IPS DF 6.9 (cell line): ENCODE data around the gene TRPM3.

Experiments used
- DNase-seq: peaks from one replicate; pipeline ENCODE4 v3.0.0-alpha.2; 2013; ENCODE audit warnings: low read depth, low spot score
- H3K27ac ChIP-seq: one replicate; pipeline ENCODE4 v1.5.1; 2013; ENCODE audit warnings: low read length, control low read depth
- H3K27me3 ChIP-seq: 2 replicates; pipeline ENCODE4 v1.6.1; 2013; ENCODE audit warnings: mild to moderate bottlenecking, low read length; ENCODE audit not compliant: control insufficient read depth, insufficient read depth
- H3K36me3 ChIP-seq: 2 replicates; pipeline ENCODE4 v1.6.1; 2013; ENCODE audit warnings: low read length; ENCODE audit not compliant: control insufficient read depth, insufficient read depth
- H3K4me1 ChIP-seq: 2 replicates; pipeline ENCODE4 v1.6.1; 2013; ENCODE audit warnings: low read length; ENCODE audit not compliant: control insufficient read depth, insufficient read depth
- H3K4me3 ChIP-seq: 2 replicates; pipeline ENCODE4 v1.5.1; 2013; ENCODE audit warnings: mild to moderate bottlenecking, low read length
- H3K9me3 ChIP-seq: 2 replicates; pipeline ENCODE4 v1.6.1; 2013; ENCODE audit warnings: low read length, inconsistent platforms; ENCODE audit not compliant: control insufficient read depth, insufficient read depth
- WGBS: extraction: QIAGEN DNeasy Blood & Tissue Kit; methylation state at CpG from one replicate; pipeline ENCODE4 v1.1.7; 2013; ENCODE audit warnings: mixed read lengths, missing lambda C conversion rate; ENCODE audit not compliant: insufficient read length, insufficient coverage; 5-methylcytosine and 5-hydroxymethylcytosine counted together

TRPM3 gene

DNA sequence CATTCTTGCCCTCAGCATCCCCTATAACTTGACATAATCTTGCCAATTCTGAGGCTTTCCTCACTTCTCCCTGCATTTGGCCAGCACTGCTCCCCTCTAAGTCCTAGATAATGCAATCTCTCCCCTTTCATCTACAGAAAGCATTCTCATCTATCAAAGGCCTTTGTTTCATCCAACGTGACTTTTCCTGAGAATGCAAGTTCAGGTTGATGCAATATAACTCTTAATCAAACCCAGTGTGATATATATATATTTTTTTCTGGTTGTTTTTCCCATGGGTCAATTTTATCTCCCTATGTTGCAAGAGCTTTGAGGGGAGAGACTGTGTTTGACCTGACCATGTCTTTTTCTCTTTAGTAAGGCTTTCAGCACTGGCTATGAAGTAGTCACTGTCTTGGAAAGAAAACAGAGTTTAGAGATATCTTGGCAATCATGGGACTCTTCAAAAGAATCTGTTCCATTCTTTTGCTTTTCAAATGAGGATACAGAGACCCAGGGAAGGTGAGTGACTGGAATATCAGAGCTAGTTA lies 268.6 kb downstream of the TRPM3 start:
- no peak overlapping the region for H3K4me3 ChIP-seq
- no CpG with 5 or more reads among the region's 1 CpG for WGBS
- H3K27me3 ChIP-seq = no peaks in the 10 kb centered on the region
- H3K27ac ChIP-seq = no peak overlapping the region
- H3K9me3 ChIP-seq = no peaks in the 10 kb centered on the region
- no peaks in the 10 kb centered on the region for H3K36me3 ChIP-seq
- no peak for DNase-seq
- no peaks in the 10 kb centered on the region for H3K4me1 ChIP-seq

DNA sequence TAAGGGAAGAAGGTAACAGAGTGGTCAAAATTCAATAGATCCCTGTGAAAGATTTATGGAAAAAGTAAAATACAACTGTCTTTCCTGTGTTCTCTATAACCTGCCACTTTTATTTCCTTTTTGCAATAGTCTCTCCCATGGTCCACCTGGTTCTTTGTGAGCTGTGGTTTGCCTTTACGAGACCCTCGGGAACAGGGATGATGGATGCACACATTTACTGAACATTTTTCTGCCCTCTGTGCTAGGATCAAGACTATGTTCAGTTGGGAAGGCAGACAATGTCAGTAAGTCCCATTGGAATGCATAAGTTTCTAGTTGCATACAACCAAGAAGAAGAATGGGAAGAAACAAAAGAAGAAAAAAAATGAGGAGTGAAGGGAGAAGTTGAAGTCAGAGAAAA lies 281.2 kb downstream of the TRPM3 start:
- no CpG with 5 or more reads among the region's 2 CpGs for WGBS
- Histone ChIP-seq H3K27me3 (no peaks in the 10 kb centered on the region), H3K27ac (no peak overlapping the region), H3K9me3 (no peaks in the 10 kb centered on the region), H3K4me1 (no peaks in the 10 kb centered on the region), H3K4me3 (no peak overlapping the region), H3K36me3 (no peaks in the 10 kb centered on the region)
- no peak for DNase-seq

DNA sequence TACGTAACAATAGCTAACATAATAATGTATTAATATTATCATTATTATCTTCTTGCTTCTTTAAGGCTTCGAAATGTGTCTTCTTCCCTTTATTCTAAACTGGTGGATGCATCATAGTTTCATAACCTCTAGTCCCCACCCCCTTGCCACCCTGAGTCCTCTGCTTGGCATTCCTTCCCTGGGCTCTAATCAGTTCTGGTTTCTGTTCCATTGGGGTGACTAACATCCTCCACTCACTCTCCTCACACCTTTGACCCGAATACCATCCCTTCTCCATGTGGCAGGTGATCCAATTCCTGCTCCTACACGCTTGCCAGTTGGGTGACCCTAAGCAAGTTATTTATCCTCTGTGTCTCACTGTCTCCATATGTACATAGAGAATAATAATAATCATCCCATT lies 286.1 kb downstream of the TRPM3 start:
- Histone ChIP-seq H3K36me3 (no peaks in the 10 kb centered on the region), H3K27me3 (no peaks in the 10 kb centered on the region), H3K4me3 (no peak overlapping the region), H3K9me3 (no peaks in the 10 kb centered on the region), H3K27ac (no peak overlapping the region), H3K4me1 (no peaks in the 10 kb centered on the region)
- WGBS = no CpG with 5 or more reads among the region's 4 CpGs
- DNase-seq = no peak

DNA sequence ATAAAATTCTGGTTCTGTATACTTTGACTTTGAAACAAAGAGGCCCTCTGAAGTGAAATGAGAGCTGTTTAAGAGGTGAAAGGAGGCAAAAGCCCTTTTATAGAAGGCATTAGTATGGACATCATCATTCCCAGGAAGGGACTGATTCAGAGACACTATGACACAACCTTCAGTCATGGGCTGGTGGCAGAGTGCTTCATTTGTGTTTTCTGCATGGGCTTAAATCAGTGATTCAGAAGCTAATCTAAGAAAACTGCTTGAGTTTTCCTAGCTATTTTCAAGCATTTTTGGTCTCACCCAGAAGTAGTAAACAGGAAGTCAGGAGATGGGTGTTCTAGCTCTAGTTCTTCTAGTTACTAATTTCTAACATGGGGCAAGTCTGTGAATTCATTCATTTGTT lies 288.9 kb downstream of the TRPM3 start:
- H3K36me3 ChIP-seq = no peaks in the 10 kb centered on the region
- no peak overlapping the region for H3K27ac ChIP-seq
- H3K9me3 ChIP-seq = no peaks in the 10 kb centered on the region
- H3K4me1 ChIP-seq = no peaks in the 10 kb centered on the region
- DNase-seq = no peak
- H3K27me3 ChIP-seq = no peaks in the 10 kb centered on the region
- H3K4me3 ChIP-seq = no peak overlapping the region

DNA sequence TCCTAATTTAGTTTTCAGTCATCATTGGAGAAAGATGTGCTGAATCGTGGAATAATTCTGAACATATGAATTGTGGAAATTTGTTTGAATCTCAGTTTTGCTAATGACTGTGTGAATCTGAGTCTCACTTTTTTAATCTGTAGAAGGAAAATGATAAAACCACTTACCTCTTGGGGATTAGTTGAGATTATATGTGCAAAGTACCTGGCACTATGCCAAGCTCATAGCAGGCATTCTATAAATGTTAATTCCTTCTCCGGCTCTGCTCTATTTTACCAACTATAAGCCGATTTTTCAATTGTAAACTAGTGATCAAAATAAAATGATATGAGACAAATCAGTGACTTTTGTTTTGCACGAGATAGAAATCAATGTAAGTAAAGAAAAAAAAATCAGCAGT lies 290.8 kb downstream of the TRPM3 start:
- H3K36me3 ChIP-seq = no peaks in the 10 kb centered on the region
- no peak overlapping the region for H3K27ac ChIP-seq
- H3K9me3 ChIP-seq = no peaks in the 10 kb centered on the region
- no peak for DNase-seq
- no peak overlapping the region for H3K4me3 ChIP-seq
- H3K4me1 ChIP-seq = no peaks in the 10 kb centered on the region
- no CpG with 5 or more reads among the region's 4 CpGs for WGBS
- H3K27me3 ChIP-seq = no peaks in the 10 kb centered on the region

DNA sequence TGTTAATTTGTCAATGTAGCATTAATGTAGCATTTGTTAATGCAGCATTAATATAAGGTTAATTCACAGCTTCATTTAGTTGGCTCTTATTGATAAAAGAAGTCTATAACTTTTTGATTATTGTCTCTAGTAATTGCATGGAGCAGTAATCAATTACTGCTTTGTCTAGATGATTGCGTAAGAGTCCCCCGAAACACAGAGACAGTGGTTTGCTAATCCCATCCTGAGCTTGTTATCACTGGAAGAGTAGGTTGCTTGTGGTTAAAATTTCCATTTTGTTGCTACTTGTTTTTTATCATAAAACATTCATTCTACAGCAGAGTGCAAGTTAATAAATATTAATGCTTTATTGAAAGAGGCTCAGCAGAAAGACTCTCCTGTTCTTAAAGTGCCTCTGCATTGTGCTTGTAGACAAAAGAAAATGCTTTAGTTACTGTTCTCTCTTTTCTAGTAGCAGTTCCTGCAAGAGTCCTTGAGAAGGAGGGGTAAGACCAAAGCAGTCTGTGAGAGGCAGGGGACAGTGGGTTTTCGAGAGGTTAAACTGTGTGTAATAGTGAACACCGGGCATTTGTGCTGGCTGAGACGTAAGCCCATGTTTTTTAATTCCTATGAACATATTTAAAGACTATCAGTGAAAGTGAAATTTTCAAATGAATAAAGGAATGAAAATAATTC lies 291.7 kb downstream of the TRPM3 start:
- no peaks in the 10 kb centered on the region for H3K9me3 ChIP-seq
- DNase-seq = no peak
- no peaks in the 10 kb centered on the region for H3K27me3 ChIP-seq
- H3K4me3 ChIP-seq = no peak overlapping the region
- H3K36me3 ChIP-seq = no peaks in the 10 kb centered on the region
- no peak overlapping the region for H3K27ac ChIP-seq
- WGBS = no CpG with 5 or more reads among the region's 5 CpGs
- no peaks in the 10 kb centered on the region for H3K4me1 ChIP-seq

DNA sequence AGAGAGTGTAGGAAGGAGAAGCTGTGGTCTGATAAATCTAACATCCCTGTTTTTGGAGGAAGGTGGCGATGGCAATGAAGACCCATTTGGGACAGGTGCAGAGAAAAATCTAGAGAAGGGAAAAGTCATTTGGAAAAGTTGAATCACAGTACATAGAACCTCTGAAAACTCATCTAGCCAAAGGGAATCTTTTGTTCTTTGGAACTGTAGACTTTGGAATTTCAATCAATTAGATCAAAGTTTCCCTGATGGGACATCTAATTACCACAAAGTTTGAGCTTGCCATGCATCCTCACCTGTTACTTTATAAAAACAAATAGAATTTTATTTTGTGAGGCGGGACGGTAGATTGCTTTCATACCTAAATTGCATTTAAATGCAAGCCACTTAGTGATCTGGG lies 294.9 kb downstream of the TRPM3 start:
- DNase-seq = no peak
- H3K36me3 ChIP-seq = no peaks in the 10 kb centered on the region
- H3K4me3 ChIP-seq = no peak overlapping the region
- no peaks in the 10 kb centered on the region; the same call in 1 of the 2 replicates for H3K4me1 ChIP-seq
- no peak overlapping the region for H3K27ac ChIP-seq
- H3K9me3 ChIP-seq = no peaks in the 10 kb centered on the region
- no CpG with 5 or more reads among the region's 3 CpGs for WGBS
- H3K27me3 ChIP-seq = no peaks in the 10 kb centered on the region

DNA sequence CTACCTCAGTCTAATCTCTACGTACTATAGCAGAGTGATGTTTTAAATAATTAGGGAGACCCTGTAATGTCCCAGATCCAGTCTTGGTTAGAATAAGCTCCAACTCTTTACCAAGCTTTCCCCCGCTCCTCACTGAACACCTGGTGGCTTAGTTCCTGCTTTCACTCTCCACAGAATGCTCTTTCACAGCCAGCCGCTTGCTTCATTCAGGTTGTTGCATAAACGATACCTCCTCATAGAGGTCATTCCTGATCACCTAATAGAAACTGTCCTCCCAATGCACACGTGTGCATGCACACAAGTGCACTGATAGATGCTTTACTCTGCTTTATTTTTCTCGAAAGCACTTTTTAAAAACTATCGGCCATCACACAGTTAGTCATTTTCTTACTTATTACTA lies 298.1 kb downstream of the TRPM3 start:
- Histone ChIP-seq H3K27ac (no peak overlapping the region), H3K36me3 (no peaks in the 10 kb centered on the region), H3K4me1 (no peaks in the 10 kb centered on the region; the same call in 1 of the 2 replicates), H3K4me3 (no peak overlapping the region), H3K27me3 (no peaks in the 10 kb centered on the region), H3K9me3 (no peaks in the 10 kb centered on the region)
- DNase-seq = no peak
- no CpG with 5 or more reads among the region's 7 CpGs for WGBS

DNA sequence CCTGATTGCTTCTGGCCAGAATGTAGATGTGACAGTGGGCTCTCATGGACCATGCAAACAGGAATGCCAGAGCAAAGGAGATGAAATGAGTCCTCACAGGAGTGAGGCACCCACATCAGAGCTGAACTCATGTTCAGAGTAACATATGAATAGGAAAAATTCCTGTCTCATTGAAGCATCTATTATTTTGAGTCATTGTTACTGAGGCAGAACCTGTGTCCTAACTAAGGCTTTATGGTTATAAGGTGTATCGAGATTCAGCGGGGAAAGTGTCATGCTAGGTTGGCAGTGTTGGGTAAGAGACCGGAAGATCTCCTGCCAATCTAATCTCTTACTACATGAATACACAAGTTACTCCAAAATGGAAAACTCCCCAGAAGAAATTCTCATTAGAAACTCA lies 304.1 kb downstream of the TRPM3 start:
- no peak for DNase-seq
- WGBS = no CpG with 5 or more reads among the region's 3 CpGs
- Histone ChIP-seq H3K27ac (no peak overlapping the region), H3K36me3 (no peaks in the 10 kb centered on the region), H3K4me3 (no peak overlapping the region), H3K9me3 (no peaks in the 10 kb centered on the region), H3K4me1 (no peaks in the 10 kb centered on the region; the same call in 1 of the 2 replicates), H3K27me3 (no peaks in the 10 kb centered on the region)

DNA sequence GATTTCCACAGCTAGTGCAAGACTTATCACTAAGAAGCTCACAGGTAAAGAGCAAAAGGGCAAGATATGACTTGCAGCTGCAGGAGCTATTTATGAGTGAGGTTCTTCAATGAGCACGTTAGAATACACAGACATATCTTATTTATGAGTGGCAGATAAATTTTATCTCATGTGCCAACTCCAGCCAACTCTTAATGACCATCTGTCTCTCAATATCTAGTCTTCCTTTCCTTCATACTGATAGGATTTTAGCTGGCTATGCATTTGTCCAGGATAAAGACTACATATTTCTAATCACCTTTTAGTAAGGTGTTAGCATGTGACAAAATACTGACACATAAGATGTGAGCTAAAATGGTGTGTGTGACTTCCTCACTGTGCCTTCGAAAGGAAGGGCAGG lies 304.5 kb downstream of the TRPM3 start:
- no peaks in the 10 kb centered on the region; the same call in 1 of the 2 replicates for H3K4me1 ChIP-seq
- H3K36me3 ChIP-seq = no peaks in the 10 kb centered on the region
- H3K27ac ChIP-seq = no peak overlapping the region
- no peak for DNase-seq
- H3K4me3 ChIP-seq = no peak overlapping the region
- H3K27me3 ChIP-seq = no peaks in the 10 kb centered on the region
- no peaks in the 10 kb centered on the region for H3K9me3 ChIP-seq
- WGBS = no CpG with 5 or more reads among the region's 2 CpGs

DNA sequence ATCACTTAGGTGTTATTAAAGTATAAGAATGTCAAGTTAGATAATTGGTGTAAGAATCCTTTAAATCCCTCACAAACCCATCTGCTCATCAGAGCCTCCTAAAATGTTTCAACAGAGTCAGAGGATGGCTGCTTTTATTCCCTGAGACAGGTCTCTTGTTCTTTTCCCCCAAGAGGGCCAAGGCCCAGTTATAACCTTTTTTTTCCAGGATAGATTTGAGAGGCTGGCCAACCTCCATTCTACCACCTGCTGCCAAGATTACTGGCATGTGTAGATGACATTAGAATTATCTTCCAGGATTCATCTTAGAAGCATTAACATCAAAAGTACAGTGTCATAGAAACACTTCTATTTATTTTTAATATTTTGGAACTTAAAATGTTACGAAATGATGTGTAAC lies 305.1 kb downstream of the TRPM3 start:
- no CpG with 5 or more reads among the region's 1 CpG for whole genome bisulfite sequencing
- no peaks in the 10 kb centered on the region for H3K27me3 ChIP-seq

More for the DNA sequence above, 305.1 kb downstream of the TRPM3 start:
- no peaks in the 10 kb centered on the region; the same call in 1 of the 2 replicates for H3K4me1 ChIP-seq
- no peaks in the 10 kb centered on the region for H3K36me3 ChIP-seq
- H3K9me3 ChIP-seq = no peaks in the 10 kb centered on the region
- no peak overlapping the region for H3K4me3 ChIP-seq
- H3K27ac ChIP-seq = no peak overlapping the region
- DNase-seq = no peak
